Retinal pigment epithelial cell (primary cell): ENCODE results near the gene CDK19.
"Not testable (repeated sequence)": the region's sequence is repeated elsewhere in the genome, so short reads cannot be mapped to it uniquely, and the experiment has no call there.

Experiments used
- DNase-seq: peaks from one replicate; pipeline ENCODE4 v3.0.0-alpha.2; 2010; ENCODE audit warnings: low read depth
- H3K4me3 ChIP-seq: 2 replicates; pipeline ENCODE4 v1.5.1; 2011; ENCODE audit warnings: mild to moderate bottlenecking, low read length, control low read depth, moderate library complexity
- TF ChIP-seq, protein P1 (sequence below): conservative IDR thresholded peaks from 2 replicates; pipeline ENCODE4 v1.5.1; 2011; ENCODE audit warnings: low read depth, low read length, control low read depth, inconsistent platforms

Gene CDK19

DNA sequence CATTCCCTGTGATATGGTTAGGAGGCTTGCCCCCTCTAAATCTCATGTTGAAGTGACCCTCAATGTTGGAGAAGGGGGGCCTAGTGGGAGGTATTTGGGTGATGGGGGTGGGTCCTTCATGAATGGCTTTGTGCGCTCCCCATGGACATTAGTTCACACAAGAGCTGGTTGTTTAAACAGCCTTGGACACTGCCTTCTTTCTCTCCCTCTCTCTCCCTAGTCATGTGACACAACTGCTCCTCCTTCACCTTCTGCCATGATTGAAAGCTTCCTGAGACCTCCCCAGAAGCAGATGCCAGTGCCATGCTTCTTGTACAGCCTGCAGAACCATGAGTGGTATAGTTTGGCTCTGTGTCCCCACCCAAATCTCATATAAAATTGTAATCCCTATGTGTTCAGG, 221.6 kb downstream of the CDK19 start:
- TF ChIP-seq, protein P1, sequence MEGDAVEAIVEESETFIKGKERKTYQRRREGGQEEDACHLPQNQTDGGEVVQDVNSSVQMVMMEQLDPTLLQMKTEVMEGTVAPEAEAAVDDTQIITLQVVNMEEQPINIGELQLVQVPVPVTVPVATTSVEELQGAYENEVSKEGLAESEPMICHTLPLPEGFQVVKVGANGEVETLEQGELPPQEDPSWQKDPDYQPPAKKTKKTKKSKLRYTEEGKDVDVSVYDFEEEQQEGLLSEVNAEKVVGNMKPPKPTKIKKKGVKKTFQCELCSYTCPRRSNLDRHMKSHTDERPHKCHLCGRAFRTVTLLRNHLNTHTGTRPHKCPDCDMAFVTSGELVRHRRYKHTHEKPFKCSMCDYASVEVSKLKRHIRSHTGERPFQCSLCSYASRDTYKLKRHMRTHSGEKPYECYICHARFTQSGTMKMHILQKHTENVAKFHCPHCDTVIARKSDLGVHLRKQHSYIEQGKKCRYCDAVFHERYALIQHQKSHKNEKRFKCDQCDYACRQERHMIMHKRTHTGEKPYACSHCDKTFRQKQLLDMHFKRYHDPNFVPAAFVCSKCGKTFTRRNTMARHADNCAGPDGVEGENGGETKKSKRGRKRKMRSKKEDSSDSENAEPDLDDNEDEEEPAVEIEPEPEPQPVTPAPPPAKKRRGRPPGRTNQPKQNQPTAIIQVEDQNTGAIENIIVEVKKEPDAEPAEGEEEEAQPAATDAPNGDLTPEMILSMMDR = no peak
- no peak overlapping the region for H3K4me3 ChIP-seq
- no peak for DNase-seq

DNA sequence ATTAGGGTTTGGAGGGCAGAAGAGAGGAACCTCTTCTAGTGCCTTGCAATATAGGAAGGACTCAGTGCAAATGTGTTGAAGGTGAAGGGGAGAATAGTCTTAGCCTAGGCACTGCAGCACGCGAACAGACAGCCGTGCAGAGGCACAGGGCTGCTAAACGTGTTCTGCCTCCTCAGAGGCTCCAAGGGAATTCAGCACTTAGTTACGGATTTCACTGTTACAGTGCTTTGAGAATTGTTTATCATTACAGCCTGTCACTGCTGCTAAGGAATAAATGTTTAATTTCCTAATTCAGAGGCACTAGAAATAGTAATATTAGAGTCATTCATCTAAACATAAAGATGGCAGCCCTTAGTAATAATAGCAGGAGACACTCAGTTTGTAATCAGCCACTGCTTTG, 222.5 kb downstream of the CDK19 start:
- no peak for DNase-seq
- H3K4me3 ChIP-seq = no peak overlapping the region
- TF ChIP-seq, protein P1 = no peak

GRCh38 chr6:110590821-110591351, 224.4 kb downstream of the CDK19 start:
- no peak overlapping the region for H3K4me3 ChIP-seq
- TF ChIP-seq, protein P1 = no peak
- DNase-seq = no peak

DNA sequence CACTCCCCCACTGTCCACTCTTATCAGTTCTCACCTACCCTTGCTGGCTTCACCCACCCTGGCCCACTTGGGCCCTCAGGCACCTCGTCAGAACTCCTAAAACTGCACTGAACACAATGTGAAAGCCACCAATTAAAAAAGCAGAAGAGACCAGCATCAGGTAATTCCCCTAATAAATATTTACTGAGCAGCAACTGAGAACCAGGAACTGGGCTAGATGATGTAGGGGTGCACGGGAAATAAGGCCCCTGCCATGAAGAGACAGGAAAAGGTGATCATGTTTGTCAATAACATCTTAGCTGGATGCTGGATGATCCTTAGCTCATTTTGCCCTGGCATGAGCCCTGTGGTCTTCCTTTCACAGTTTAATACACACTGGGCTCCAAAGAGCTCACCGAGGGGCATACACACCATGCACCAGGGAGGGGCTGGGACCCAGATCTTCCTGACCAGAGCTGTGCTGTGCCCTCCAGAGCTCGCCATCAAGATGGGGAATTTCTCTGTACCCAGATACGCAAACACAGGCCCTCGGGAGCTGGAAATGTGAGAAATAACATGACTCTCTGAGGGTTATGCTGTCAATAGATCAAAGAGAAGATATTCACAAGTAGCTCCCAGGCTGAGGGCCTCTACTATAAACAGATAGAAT, 225.3 kb downstream of the CDK19 start:
- no peak for DNase-seq
- TF ChIP-seq, protein P1 = no peak
- no peak overlapping the region for H3K4me3 ChIP-seq

DNA sequence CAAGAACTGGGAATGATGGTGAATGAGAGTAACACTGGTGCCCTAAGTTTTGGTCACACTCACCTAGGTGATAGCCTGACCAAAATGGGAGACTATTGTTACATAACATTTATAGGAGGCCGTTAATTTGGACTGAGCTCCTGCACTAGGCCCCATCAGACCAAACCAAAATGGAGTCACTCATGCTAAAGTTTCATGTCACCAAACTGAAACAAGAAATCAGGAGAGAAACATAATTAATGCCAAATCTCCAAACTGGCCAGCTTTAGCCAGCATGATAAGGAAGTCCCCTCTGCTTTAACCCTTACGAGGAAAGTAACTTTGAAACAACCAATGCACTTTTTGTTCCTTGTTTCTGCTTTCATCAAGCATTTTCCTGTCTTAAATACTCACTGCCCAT, 227.9 kb downstream of the CDK19 start:
- H3K4me3 ChIP-seq = no peak overlapping the region
- TF ChIP-seq, protein P1 = no peak
- DNase-seq = no peak

GRCh38 chr6:110581679-110582078, 233.6 kb downstream of the CDK19 start:
- no peak for DNase-seq
- TF ChIP-seq, protein P1 = no peak
- H3K4me3 ChIP-seq = no peak overlapping the region

- DNase-seq, H3K4me3 ChIP-seq: not testable (repeated sequence)
Observed at GRCh38 chr6:110577596-110578167, 237.6 kb downstream of the CDK19 start.
